Glutamatergic neuron (in vitro differentiated cells): Measurements from ENCODE around the gene HMGCL. TPM values are rescaled to one million over a fixed set of nuclear protein-coding genes. Genes with fewer than 3 reads are reported as not detected.
"Not testable (repeated sequence)": the region's sequence is repeated elsewhere in the genome, so short reads cannot be mapped to it uniquely, and the experiment has no call there.

ENCODE experiments used
- DNase-seq: peaks from one replicate; pipeline ENCODE4 v3.0.0; 2022
- H3K27ac Mint-ChIP-seq: one replicate; pipeline ENCODE4 v1.8.0; 2020; ENCODE audit warnings: mild to moderate bottlenecking, mixed read lengths, inconsistent platforms; ENCODE audit not compliant: unreplicated experiment
- H3K27me3 Mint-ChIP-seq: one replicate; pipeline ENCODE4 v1.8.0; 2020; ENCODE audit warnings: mild to moderate bottlenecking, moderate library complexity, mixed read lengths, inconsistent platforms; ENCODE audit not compliant: unreplicated experiment
- H3K36me3 Mint-ChIP-seq: one replicate; pipeline ENCODE4 v1.8.0; 2020; ENCODE audit warnings: mild to moderate bottlenecking, mixed read lengths, inconsistent platforms; ENCODE audit not compliant: unreplicated experiment
- H3K4me1 Mint-ChIP-seq: one replicate; pipeline ENCODE4 v1.8.0; 2020; ENCODE audit warnings: mild to moderate bottlenecking, low read depth, mixed read lengths, inconsistent platforms; ENCODE audit not compliant: unreplicated experiment
- H3K4me3 Mint-ChIP-seq: one replicate; pipeline ENCODE4 v1.8.0; 2020; ENCODE audit warnings: mild to moderate bottlenecking, mixed read lengths, inconsistent platforms; ENCODE audit not compliant: unreplicated experiment
- H3K9me3 Mint-ChIP-seq: one replicate; pipeline ENCODE4 v1.8.0; 2020; ENCODE audit warnings: mild to moderate bottlenecking, moderate library complexity, mixed read lengths, inconsistent platforms; ENCODE audit not compliant: unreplicated experiment
- total RNA-seq: library from RNA; stranded (reverse); fragmentation: NEBNext Ultra II Directional; extraction: Animal tissue kit (Norgen Biotek cat#: 25700); gene quantifications from one replicate; pipeline ENCODE4 v1.2.1, GENCODE V29; 2021; ENCODE audit not compliant: unreplicated experiment
- TF ChIP-seq, protein P1 (sequence below): fragments of 200-600 bp; sonication (generic); IDR thresholded peaks from one replicate; pipeline ENCODE4 v1.5.0; 2021; ENCODE audit not compliant: partially characterized antibody, unreplicated experiment

HMGCL gene
- total RNA-seq, 1 donor from 2014 or later, result 19.4 TPM

DNA sequence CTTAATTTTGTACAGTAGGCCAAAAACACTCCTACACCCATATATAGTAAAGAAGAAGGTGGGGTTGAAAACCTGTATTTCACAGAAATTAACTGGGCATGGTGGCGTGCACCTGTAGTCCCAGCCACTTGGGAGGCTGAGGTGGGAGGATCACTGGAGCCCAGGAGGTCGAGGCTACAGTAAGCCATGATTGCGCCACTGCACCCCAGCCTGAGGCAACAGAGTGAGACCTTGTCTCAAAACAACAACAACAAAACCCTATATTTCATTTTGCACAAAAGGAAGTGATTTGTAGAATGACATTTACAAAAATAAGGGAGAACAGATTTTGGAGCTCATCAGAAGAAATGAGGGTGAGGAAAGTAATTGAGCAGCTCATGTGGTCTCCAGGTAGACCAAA lies 36.5 kb downstream of the HMGCL start:
- DNase-seq, result no peak
- Mint-ChIP-seq H3K27ac (no peak overlapping the region), H3K4me3 (no peak overlapping the region), H3K9me3 (peaks cover 4% of the 10 kb centered on the region), H3K4me1 (no peaks in the 10 kb centered on the region), H3K36me3 (no peaks in the 10 kb centered on the region), H3K27me3 (peaks cover 4% of the 10 kb centered on the region)
- TF ChIP-seq, protein P1, sequence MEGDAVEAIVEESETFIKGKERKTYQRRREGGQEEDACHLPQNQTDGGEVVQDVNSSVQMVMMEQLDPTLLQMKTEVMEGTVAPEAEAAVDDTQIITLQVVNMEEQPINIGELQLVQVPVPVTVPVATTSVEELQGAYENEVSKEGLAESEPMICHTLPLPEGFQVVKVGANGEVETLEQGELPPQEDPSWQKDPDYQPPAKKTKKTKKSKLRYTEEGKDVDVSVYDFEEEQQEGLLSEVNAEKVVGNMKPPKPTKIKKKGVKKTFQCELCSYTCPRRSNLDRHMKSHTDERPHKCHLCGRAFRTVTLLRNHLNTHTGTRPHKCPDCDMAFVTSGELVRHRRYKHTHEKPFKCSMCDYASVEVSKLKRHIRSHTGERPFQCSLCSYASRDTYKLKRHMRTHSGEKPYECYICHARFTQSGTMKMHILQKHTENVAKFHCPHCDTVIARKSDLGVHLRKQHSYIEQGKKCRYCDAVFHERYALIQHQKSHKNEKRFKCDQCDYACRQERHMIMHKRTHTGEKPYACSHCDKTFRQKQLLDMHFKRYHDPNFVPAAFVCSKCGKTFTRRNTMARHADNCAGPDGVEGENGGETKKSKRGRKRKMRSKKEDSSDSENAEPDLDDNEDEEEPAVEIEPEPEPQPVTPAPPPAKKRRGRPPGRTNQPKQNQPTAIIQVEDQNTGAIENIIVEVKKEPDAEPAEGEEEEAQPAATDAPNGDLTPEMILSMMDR, result no peak

DNA sequence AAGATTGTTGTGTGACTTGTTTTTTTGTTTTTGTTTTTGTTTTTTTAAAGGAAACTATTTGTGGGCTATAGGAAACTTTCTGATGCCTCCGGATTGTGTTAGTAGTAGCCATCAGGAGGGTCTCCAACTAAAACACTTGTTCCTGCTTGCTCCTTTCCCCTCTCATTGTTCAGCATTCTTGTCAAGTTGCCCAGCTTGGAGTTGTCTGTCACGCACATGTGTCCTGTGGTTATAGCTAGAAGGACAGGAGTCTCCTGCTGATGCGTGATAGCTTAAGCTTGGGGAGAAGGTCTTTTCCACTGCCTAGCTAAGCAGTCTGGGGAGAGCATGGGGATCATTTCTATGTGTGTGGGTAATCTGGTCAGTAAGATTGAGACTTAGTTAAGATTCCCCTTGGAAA lies 37.5 kb downstream of the HMGCL start:
- TF ChIP-seq, protein P1, result no peak

GRCh38 chr1:23784846-23785245 lies 40.4 kb downstream of the HMGCL start:
- no peak overlapping the region for H3K27ac Mint-ChIP-seq
- no peaks in the 10 kb centered on the region for H3K36me3 Mint-ChIP-seq
- no peak overlapping the region for H3K4me3 Mint-ChIP-seq
- no peak for DNase-seq
- peaks cover 2% of the 10 kb centered on the region for H3K27me3 Mint-ChIP-seq
- H3K4me1 Mint-ChIP-seq, result peaks cover 3% of the 10 kb centered on the region
- H3K9me3 Mint-ChIP-seq, result no peaks in the 10 kb centered on the region
- TF ChIP-seq, protein P1, result no peak

More for the DNA sequence above, 37.5 kb downstream of the HMGCL start:
- Mint-ChIP-seq H3K36me3 (no peaks in the 10 kb centered on the region), H3K27ac (no peak overlapping the region), H3K4me1 (no peaks in the 10 kb centered on the region), H3K27me3 (peaks cover 4% of the 10 kb centered on the region), H3K9me3 (peaks cover 4% of the 10 kb centered on the region), H3K4me3 (no peak overlapping the region)
- no peak for DNase-seq

- not testable (repeated sequence) for H3K4me1 Mint-ChIP-seq, H3K27ac Mint-ChIP-seq, H3K9me3 Mint-ChIP-seq, H3K36me3 Mint-ChIP-seq, H3K27me3 Mint-ChIP-seq, H3K4me3 Mint-ChIP-seq, DNase-seq
These were observed 42.1 kb downstream of the HMGCL start for GRCh38 chr1:23783141-23783540.

- Mint-ChIP-seq H3K9me3 (peaks cover 2% of the 10 kb centered on the region), H3K27ac (no peak overlapping the region), H3K27me3 (no peaks in the 10 kb centered on the region), H3K4me1 (peaks cover 11% of the 10 kb centered on the region), H3K36me3 (no peaks in the 10 kb centered on the region), H3K4me3 (peak overlapping the region; percentile 80)
- TF ChIP-seq, protein P1, result no peak
- DNase-seq, result no peak
These were observed 45.3 kb downstream of the HMGCL start for GRCh38 chr1:23779826-23780371.
